Body of pancreas (tissue), 4 donors: ENCODE data around the gene ROBO1. TPM values are rescaled to one million over a fixed set of nuclear protein-coding genes. Genes with fewer than 3 reads are reported as not detected.

ENCODE experiments used
- ATAC-seq: fragments of 150-250 bp; one replicate; pipeline ENCODE4 v1.9.1; 2016
- DNase-seq, 4 donors: peaks; one replicate each; pipeline ENCODE4 v3.0.0-alpha.2; 2019
- H3K27ac ChIP-seq, 4 donors: fragments of 200-600 bp; sonication (generic); 1 replicate in 3 of 4; 2 replicates in 1 of 4; pipeline versions ENCODE4 v1.5.1 to v1.6.1; 2016 to 2019; ENCODE audit warnings: mild to moderate bottlenecking in 1 of 4, mixed read lengths in 1 of 4, moderate library complexity in 1 of 4
- H3K27me3 ChIP-seq, 2 donors: fragments of 200-600 bp; sonication (generic); one replicate each; pipeline ENCODE4 v1.6.0; 2016; ENCODE audit warnings: mild to moderate bottlenecking in 1 of 2
- H3K36me3 ChIP-seq, 2 donors: fragments of 200-600 bp; sonication (generic); replicated peaks in 1 of 2; 2 replicates each; pipeline ENCODE4 v1.5.1; 2016; ENCODE audit warnings: low read depth in 2 of 2; ENCODE audit not compliant: insufficient read depth in 1 of 2
- H3K4me1 ChIP-seq: fragments of 200-600 bp; sonication (generic); one replicate; pipeline ENCODE4 v1.6.0; 2016
- H3K4me3 ChIP-seq, 2 donors: fragments of 200-600 bp; sonication (generic); 1 replicate in 1 of 2; 2 replicates in 1 of 2; pipeline ENCODE4 v1.5.1; 2016 to 2019
- H3K9me3 ChIP-seq, 3 donors: fragments of 200-600 bp; sonication (generic); 1 replicate in 2 of 3; 2 replicates in 1 of 3; pipeline ENCODE4 v1.5.1; 2016
- CTCF ChIP-seq, 7 experiments: fragments of 450-650 bp in 4 of 7; fragments of 200-600 bp in 3 of 7; sonication (generic) in 3 of 7; IDR thresholded peaks; one replicate each; pipeline ENCODE4 v1.5.1; 2016 to 2019; ENCODE audit warnings: antibody characterized with exemption in 7 of 7
- POLR2A ChIP-seq, 3 donors: fragments of 450-650 bp; IDR thresholded peaks; one replicate each; pipeline ENCODE4 v1.6.1; 2016; ENCODE audit warnings: antibody characterized with exemption in 3 of 3, mild to moderate bottlenecking in 2 of 3
- WGBS, 2 donors: methylation state at CpG; one replicate each; pipeline ENCODE4 v1.1.5; 2017; 5-methylcytosine and 5-hydroxymethylcytosine counted together
- intact Hi-C: fragments of 100-400 bp; cut with DNase I; formaldehyde crosslinking; loops from one replicate; pipeline ENCODE4 v1.15.1; 2023
- total RNA-seq, 2 donors: library from RNA; depleted of rRNA; stranded (reverse); fragments of >200 nt; gene quantifications; one replicate each; pipeline ENCODE4 v1.1.0, GENCODE V29; 2016

ROBO1 gene
- total RNA-seq, 2 donors from 2014 or later = 3.9 to 9.9 TPM

GRCh38 chr3:79255702-79256101 is 512.1 kb downstream of the ROBO1 start:
- no peak overlapping the region for H3K27ac ChIP-seq
- ATAC-seq (no peak), DNase-seq (no peak)
- no peaks in the 10 kb centered on the region for H3K36me3 ChIP-seq
- intact Hi-C loops = no loop called here
- WGBS, 2 donors = 62 to 68% methylated on average over 2 of the region's 2 CpGs
- H3K27me3 ChIP-seq = no peaks in the 10 kb centered on the region
- no peaks in the 10 kb centered on the region for H3K9me3 ChIP-seq
- no peaks in the 10 kb centered on the region for H3K4me1 ChIP-seq
- TF ChIP-seq CTCF (IDR thresholded peaks at IDR 0.05) (no peak), POLR2A (IDR thresholded peaks at IDR 0.05) (no peak)
- no peak overlapping the region for H3K4me3 ChIP-seq

GRCh38 chr3:79255292-79255691 is 512.5 kb downstream of the ROBO1 start:
- Histone ChIP-seq H3K9me3 (no peaks in the 10 kb centered on the region), H3K4me1 (no peaks in the 10 kb centered on the region), H3K27ac (no peak overlapping the region), H3K36me3 (no peaks in the 10 kb centered on the region), H3K27me3 (no peaks in the 10 kb centered on the region), H3K4me3 (no peak overlapping the region)
- no peak for ATAC-seq
- no peak for DNase-seq
- TF ChIP-seq POLR2A (IDR thresholded peaks at IDR 0.05) (no peak), CTCF (IDR thresholded peaks at IDR 0.05) (no peak)
- intact Hi-C loops = no loop called here
- 76 to 77% methylated on average over 5 of the region's 5 CpGs for WGBS, 2 donors

GRCh38 chr3:79253704-79254103 is 514.1 kb downstream of the ROBO1 start:
- intact Hi-C loops = no loop called here
- no peak overlapping the region for H3K4me3 ChIP-seq
- no peak for ATAC-seq
- H3K36me3 ChIP-seq = no peaks in the 10 kb centered on the region
- DNase-seq = no peak
- TF ChIP-seq CTCF (IDR thresholded peaks at IDR 0.05) (no peak), POLR2A (IDR thresholded peaks at IDR 0.05) (no peak)
- no peaks in the 10 kb centered on the region for H3K4me1 ChIP-seq
- H3K27me3 ChIP-seq = no peaks in the 10 kb centered on the region
- H3K27ac ChIP-seq = no peak overlapping the region
- no peaks in the 10 kb centered on the region for H3K9me3 ChIP-seq
- WGBS, 2 donors = 50 to 70% methylated on average over 4 of the region's 4 CpGs

GRCh38 chr3:79253271-79253670 is 514.5 kb downstream of the ROBO1 start:
- TF ChIP-seq CTCF (IDR thresholded peaks at IDR 0.05) = no peak
- TF ChIP-seq POLR2A (IDR thresholded peaks at IDR 0.05) = no peak
- Histone ChIP-seq H3K27me3 (no peaks in the 10 kb centered on the region), H3K4me3 (no peak overlapping the region), H3K4me1 (no peaks in the 10 kb centered on the region), H3K9me3 (no peaks in the 10 kb centered on the region), H3K27ac (no peak overlapping the region), H3K36me3 (no peaks in the 10 kb centered on the region)
- DNase-seq = no peak
- WGBS, 2 donors = 52 to 54% methylated on average over 2 of the region's 2 CpGs
- no peak for ATAC-seq
- intact Hi-C loops = no loop called here

GRCh38 chr3:79250746-79251145 is 517.1 kb downstream of the ROBO1 start:
- 70 to 72% methylated on average over 6 of the region's 6 CpGs for WGBS, 2 donors

More at GRCh38 chr3:79250746-79251145, 517.1 kb downstream of the ROBO1 start:
- no peaks in the 10 kb centered on the region for H3K4me1 ChIP-seq
- ATAC-seq (no peak), DNase-seq (no peak)
- intact Hi-C loops = no loop called here
- H3K9me3 ChIP-seq = no peaks in the 10 kb centered on the region
- TF ChIP-seq CTCF (IDR thresholded peaks at IDR 0.05) = no peak
- no peak for TF ChIP-seq POLR2A (IDR thresholded peaks at IDR 0.05)
- H3K4me3 ChIP-seq = no peak overlapping the region
- no peak overlapping the region for H3K27ac ChIP-seq
- no peaks in the 10 kb centered on the region for H3K36me3 ChIP-seq
- no peaks in the 10 kb centered on the region for H3K27me3 ChIP-seq
